NT2/D1 (cell line): Measurements from ENCODE around the gene MYO1G.
A peak's percentile ranks its signal among the peaks of the same experiment; 100 is the strongest.

ENCODE experiments used
- DNase-seq: peaks from one replicate; pipeline ENCODE4 v3.0.0-alpha.2; 2011; ENCODE audit warnings: low read depth, low spot score
- H3K27me3 ChIP-seq: 2 replicates; pipeline ENCODE4 v1.6.0; 2011; ENCODE audit warnings: mild to moderate bottlenecking; ENCODE audit not compliant: insufficient read length, insufficient read depth
- H3K36me3 ChIP-seq: 2 replicates; pipeline ENCODE4 v1.6.1; 2011; ENCODE audit warnings: mild to moderate bottlenecking, low read length, mixed read lengths; ENCODE audit not compliant: insufficient read depth, insufficient read length
- H3K4me1 ChIP-seq: 2 replicates; pipeline ENCODE4 v1.5.1; 2011; ENCODE audit not compliant: insufficient read depth, insufficient read length
- H3K4me3 ChIP-seq: 2 replicates; pipeline ENCODE4 v1.5.1; 2011; ENCODE audit warnings: low read depth; ENCODE audit not compliant: insufficient read length
- H3K9ac ChIP-seq: 2 replicates; pipeline ENCODE4 v1.6.0; 2011; ENCODE audit warnings: low read depth; ENCODE audit not compliant: insufficient read length
- H3K9me3 ChIP-seq: 2 replicates; pipeline ENCODE4 v1.5.1; 2011; ENCODE audit warnings: mild to moderate bottlenecking, low read length; ENCODE audit not compliant: insufficient read depth
- SUZ12 ChIP-seq: IDR thresholded peaks from 2 replicates; pipeline ENCODE4 v1.6.1; 2011; ENCODE audit not compliant: insufficient read length, insufficient read depth; ENCODE audit errors: extremely low read depth
- YY1 ChIP-seq: IDR thresholded peaks from 2 replicates; pipeline ENCODE4 v1.6.1; 2011; ENCODE audit not compliant: insufficient read length, insufficient read depth
- ZNF274 ChIP-seq: IDR thresholded peaks from 2 replicates; pipeline ENCODE4 v1.6.1; 2011; ENCODE audit warnings: mild to moderate bottlenecking, low read depth, low read length

The MYO1G gene

GRCh38 chr7:44920119-44920518 lies 58.7 kb downstream of the MYO1G start:
- no peaks in the 10 kb centered on the region for H3K27me3 ChIP-seq
- TF ChIP-seq YY1 (no peak), ZNF274 (no peak), SUZ12 (no peak)
- no peak overlapping the region for H3K9ac ChIP-seq
- H3K36me3 ChIP-seq = no peaks in the 10 kb centered on the region
- no peak for DNase-seq
- H3K9me3 ChIP-seq = peaks cover 11% of the 10 kb centered on the region; the same call in 1 of the 2 replicates
- no peak overlapping the region for H3K4me3 ChIP-seq
- peaks cover 2% of the 10 kb centered on the region for H3K4me1 ChIP-seq

GRCh38 chr7:44918029-44918428 lies 60.8 kb downstream of the MYO1G start:
- no peak overlapping the region for H3K9ac ChIP-seq
- H3K27me3 ChIP-seq = no peaks in the 10 kb centered on the region
- no peak for DNase-seq
- TF ChIP-seq YY1 = no peak
- no peak for TF ChIP-seq ZNF274
- TF ChIP-seq SUZ12 = no peak
- H3K9me3 ChIP-seq = peaks cover 11% of the 10 kb centered on the region; the same call in 1 of the 2 replicates
- H3K4me3 ChIP-seq = no peak overlapping the region
- H3K36me3 ChIP-seq = no peaks in the 10 kb centered on the region
- peaks cover 2% of the 10 kb centered on the region for H3K4me1 ChIP-seq

GRCh38 chr7:44917465-44917864 lies 61.4 kb downstream of the MYO1G start:
- Histone ChIP-seq H3K36me3 (no peaks in the 10 kb centered on the region), H3K9ac (no peak overlapping the region), H3K27me3 (no peaks in the 10 kb centered on the region), H3K4me3 (no peak overlapping the region), H3K9me3 (peaks cover 9% of the 10 kb centered on the region; the same call in 1 of the 2 replicates), H3K4me1 (peaks cover 6% of the 10 kb centered on the region)
- TF ChIP-seq SUZ12 (no peak), ZNF274 (no peak), YY1 (no peak)
- DNase-seq = no peak

- TF ChIP-seq YY1 (no peak), SUZ12 (no peak), ZNF274 (no peak)
- no peak for DNase-seq
- Histone ChIP-seq H3K9me3 (no peaks in the 10 kb centered on the region), H3K9ac (no peak overlapping the region), H3K4me3 (no peak overlapping the region), H3K36me3 (no peaks in the 10 kb centered on the region), H3K27me3 (no peaks in the 10 kb centered on the region), H3K4me1 (peaks cover 4% of the 10 kb centered on the region)
Measured at GRCh38 chr7:44914992-44915607, 63.7 kb downstream of the MYO1G start.

- DNase-seq = no peak
- H3K27me3 ChIP-seq = no peaks in the 10 kb centered on the region
- TF ChIP-seq YY1 = no peak
- no peak for TF ChIP-seq ZNF274
- TF ChIP-seq SUZ12 = no peak
Measured at GRCh38 chr7:44912775-44913347, 66.0 kb downstream of the MYO1G start.

More at GRCh38 chr7:44912775-44913347, 66.0 kb downstream of the MYO1G start:
- Histone ChIP-seq H3K9ac (peak overlapping the region; percentile 9), H3K4me3 (no peak overlapping the region), H3K9me3 (no peaks in the 10 kb centered on the region), H3K36me3 (no peaks in the 10 kb centered on the region), H3K4me1 (peaks cover 4% of the 10 kb centered on the region)
